AG04450 (cell line): ENCODE data around the gene TRIM8. TPM values are rescaled to one million over a fixed set of nuclear protein-coding genes. Genes with fewer than 3 reads are reported as not detected.

Experiments
- CTCF ChIA-PET: fragments of 300-600, 350-600 bp; formaldehyde crosslinking; extraction: SDS; loops from one replicate; lab custom pipeline; 2022; ENCODE audit warnings: antibody characterized with exemption, inconsistent platforms; lab: Charles Lee
- POLR2A ChIA-PET: fragments of 350-600 bp; formaldehyde crosslinking; extraction: SDS; loops from one replicate; lab custom pipeline; 2021; ENCODE audit warnings: antibody characterized with exemption, inconsistent platforms; lab: Yijun Ruan, JAX
- DNase-seq: peaks from one replicate; pipeline ENCODE4 v3.0.0-alpha.2; 2011; ENCODE audit warnings: low read depth, low spot score
- H3K27ac ChIP-seq: one replicate; pipeline ENCODE4 v1.5.1; 2012; ENCODE audit warnings: low read depth, low read length, control low read depth
- H3K27me3 ChIP-seq: one replicate; pipeline ENCODE4 v1.6.0; 2012; ENCODE audit warnings: low read length; ENCODE audit not compliant: control insufficient read depth, insufficient read depth
- H3K4me3 ChIP-seq: 2 replicates; pipeline ENCODE4 v1.5.1; 2011; ENCODE audit warnings: mild to moderate bottlenecking, low read depth, low read length, control low read depth
- H3K9me3 ChIP-seq: 2 replicates; pipeline ENCODE4 v1.5.1; 2012; ENCODE audit warnings: low read length; ENCODE audit not compliant: control insufficient read depth, insufficient read depth
- polyA plus RNA-seq: library from polyadenylated mRNA; depleted of rRNA; stranded (reverse); fragments of >200 nt; gene quantifications from 2 replicates; pipeline ENCODE4 v1.2.3, GENCODE V29; 2011
- TF ChIP-seq, protein P1 (sequence below): IDR thresholded peaks from 2 replicates; pipeline ENCODE4 v1.5.1; 2011; ENCODE audit warnings: low read depth, low read length, control low read depth, inconsistent platforms

Gene TRIM8
- polyA plus RNA-seq, 1 experiment, result 66.8 TPM

DNA sequence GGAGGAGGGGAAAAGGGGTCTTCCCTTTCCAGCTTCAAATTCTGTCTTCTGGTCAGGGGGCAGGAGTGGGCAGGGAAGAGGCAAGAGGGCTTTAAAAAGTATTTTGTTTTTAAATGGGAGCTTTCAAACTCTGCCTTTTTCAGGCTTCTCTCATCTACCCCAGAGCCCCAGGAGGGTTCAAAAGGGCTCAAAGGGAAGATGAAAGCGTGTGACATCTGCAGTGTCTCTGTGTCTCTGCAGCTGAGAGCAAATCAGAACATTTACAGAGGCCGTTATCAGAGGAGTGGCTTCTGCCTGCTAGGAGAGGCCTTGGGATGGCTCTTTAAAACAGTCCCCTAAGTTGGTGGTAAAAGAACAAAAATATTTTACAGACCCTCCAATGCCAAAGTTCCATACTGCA is 30.3 kb downstream of the TRIM8 start:
- no peaks in the 10 kb centered on the region for H3K9me3 ChIP-seq
- H3K27ac ChIP-seq, result peak overlapping the region; percentile 91

DNA sequence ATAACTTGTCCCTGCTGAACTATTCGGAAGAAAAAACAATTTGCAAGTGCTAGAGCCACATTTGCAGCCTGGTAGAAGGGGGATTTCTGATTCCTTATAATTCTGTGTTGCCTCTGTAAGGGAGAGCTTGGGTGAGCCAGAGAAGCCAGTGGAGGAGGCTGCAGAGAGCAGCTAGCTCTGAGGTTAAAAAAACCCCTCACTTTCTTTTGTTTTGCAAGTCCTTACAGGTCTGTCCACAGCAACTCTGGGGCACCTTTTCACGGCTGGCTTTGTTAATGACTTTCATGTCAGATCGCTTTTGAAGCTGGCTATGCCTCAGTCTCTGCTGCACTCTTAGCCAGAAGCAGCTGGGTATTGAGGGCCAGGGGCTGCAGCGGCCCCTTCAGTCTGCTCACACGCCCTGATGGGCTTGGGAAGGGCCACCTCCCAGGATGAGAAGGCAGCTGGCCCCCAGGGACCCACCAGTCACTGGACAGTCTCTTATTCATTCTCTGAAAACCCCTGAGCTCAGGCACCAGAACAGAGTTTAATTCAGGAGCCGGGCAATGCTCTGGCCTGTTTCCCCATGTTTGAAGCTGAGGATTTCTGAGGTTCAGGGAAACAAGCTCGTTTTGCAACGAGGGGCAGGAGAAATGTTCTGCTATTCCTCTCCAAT is 30.9 kb downstream of the TRIM8 start:
- ChIA-PET CTCF (interaction anchor here (0.5 to 3.1 kb wide), 4 partner anchors 38 to 337 kb away, joined by 3 to 21 read pairs (median 3); partner anchors contain the start of genes ARL3 and SFXN2), POLR2A (interaction anchor here (0.7 to 6.5 kb wide), 12 partner anchors 11 to 45 kb away, joined by 3 to 71 read pairs (median 4); partner anchors contain the start of genes ARL3, SFXN2 and TRIM8)
- Histone ChIP-seq H3K27ac (peak overlapping the region; percentile 91), H3K4me3 (peak overlapping the region; percentile 45), H3K9me3 (no peaks in the 10 kb centered on the region), H3K27me3 (no peaks in the 10 kb centered on the region)
- TF ChIP-seq, protein P1, sequence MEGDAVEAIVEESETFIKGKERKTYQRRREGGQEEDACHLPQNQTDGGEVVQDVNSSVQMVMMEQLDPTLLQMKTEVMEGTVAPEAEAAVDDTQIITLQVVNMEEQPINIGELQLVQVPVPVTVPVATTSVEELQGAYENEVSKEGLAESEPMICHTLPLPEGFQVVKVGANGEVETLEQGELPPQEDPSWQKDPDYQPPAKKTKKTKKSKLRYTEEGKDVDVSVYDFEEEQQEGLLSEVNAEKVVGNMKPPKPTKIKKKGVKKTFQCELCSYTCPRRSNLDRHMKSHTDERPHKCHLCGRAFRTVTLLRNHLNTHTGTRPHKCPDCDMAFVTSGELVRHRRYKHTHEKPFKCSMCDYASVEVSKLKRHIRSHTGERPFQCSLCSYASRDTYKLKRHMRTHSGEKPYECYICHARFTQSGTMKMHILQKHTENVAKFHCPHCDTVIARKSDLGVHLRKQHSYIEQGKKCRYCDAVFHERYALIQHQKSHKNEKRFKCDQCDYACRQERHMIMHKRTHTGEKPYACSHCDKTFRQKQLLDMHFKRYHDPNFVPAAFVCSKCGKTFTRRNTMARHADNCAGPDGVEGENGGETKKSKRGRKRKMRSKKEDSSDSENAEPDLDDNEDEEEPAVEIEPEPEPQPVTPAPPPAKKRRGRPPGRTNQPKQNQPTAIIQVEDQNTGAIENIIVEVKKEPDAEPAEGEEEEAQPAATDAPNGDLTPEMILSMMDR, result no peak
- DNase-seq, result no peak

More for the DNA sequence above, 30.3 kb downstream of the TRIM8 start:
- ChIA-PET POLR2A (interaction anchor here (0.7 to 6.5 kb wide), 9 partner anchors 10 to 47 kb away, joined by 3 to 71 read pairs (median 6); partner anchors contain the start of genes ARL3, SFXN2 and TRIM8), CTCF (interaction anchor here (0.6 to 3.1 kb wide), 3 partner anchors 39 to 91 kb away, joined by 3 to 21 read pairs (median 3); partner anchors contain the start of genes ARL3 and SFXN2)
- Histone ChIP-seq H3K4me3 (no peak overlapping the region), H3K27me3 (no peaks in the 10 kb centered on the region)
- TF ChIP-seq, protein P1, result no peak
- no peak for DNase-seq

DNA sequence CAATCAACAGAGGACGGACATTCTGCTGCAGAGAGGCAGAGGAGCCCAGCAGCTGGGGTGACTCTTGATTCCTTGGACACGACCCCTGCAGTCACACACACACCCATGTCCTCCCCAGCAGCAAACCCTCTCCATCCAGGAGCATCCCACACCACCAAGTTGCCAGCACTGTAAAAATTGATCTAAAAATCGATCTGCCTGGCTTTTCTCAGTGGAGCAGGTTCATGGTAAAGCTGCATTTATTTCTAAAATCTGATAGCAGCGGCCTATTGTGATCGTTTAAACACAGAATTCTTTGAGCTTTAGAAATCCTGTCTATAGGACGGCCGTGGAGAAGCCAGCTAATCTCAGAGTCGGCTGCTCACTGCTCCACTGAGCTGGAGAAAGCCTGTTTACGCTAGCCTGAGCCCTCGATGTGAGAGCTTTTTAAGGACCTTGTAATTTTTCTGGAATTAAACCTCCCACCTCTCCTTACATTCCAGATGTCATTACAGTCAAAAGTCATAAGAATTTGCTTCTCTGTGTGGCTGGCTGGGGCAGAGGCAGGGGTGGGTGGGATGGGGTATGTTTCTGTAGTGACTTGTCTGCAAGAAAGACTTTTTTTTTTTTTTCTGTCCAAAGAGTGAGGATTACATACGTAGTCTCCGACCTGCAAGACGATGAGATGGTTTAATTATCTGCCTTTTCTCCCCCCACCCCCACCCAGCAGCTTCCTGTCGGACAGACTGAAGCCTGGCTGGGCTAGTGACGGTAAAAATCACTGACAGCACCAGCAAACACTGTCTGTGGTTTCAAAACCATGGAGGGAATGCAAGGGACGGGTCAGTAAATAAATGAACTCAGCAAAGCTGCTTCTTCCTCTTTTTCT is 31.6 kb downstream of the TRIM8 start:
- Histone ChIP-seq H3K27ac (peak overlapping the region; percentile 91), H3K9me3 (no peaks in the 10 kb centered on the region), H3K27me3 (no peaks in the 10 kb centered on the region), H3K4me3 (peak overlapping the region; percentile 45)
- TF ChIP-seq, protein P1, result no peak
- CTCF ChIA-PET, result interaction anchor here (0.5 to 3.1 kb wide), 9 partner anchors 8 to 336 kb away, joined by 3 to 21 read pairs (median 3); partner anchors contain the start of genes ARL3, SFXN2 and TRIM8
- POLR2A ChIA-PET, result interaction anchor here (0.6 to 6.5 kb wide), 18 partner anchors 12 to 655 kb away, joined by 3 to 71 read pairs (median 4); partner anchors contain the start of genes ARL3, SFXN2, TRIM8 and WBP1L
- DNase-seq, result peak; percentile 92

DNA sequence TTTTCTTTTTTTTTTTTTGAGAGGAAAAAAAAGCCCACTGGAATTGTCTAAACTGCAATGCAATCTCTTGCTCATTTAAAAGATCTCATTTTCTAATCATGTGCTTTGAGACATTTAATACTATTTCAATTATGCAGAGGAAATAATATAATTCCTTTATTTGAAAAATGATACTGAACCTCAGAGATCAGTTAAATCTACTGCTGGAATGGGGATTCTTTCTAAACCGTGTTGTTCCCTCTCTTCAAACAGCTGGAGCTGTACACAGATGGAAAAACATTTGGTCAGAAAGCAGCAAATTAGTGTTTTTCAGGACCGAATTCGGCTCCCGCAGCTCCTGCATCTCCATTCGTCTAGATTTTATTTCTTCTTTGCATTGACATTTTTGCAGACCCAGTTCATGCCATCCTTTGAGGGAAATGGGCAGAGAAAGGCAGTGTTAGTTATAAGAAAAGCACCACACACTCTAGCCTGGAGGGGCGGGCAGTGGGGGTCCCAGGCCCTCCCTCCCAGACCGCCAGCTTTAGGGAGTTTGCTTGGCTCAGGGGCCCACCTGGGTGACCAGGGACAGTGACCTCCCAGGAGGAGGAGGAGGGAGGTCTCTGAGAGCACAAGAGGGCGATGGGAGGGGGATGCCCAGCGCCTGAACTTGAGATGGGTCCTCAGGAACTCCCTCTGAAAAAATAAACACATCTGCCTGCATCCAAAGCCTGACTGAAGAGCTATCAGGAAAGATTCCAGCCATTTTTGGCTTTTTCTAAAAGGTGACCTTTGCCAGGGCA is 32.4 kb downstream of the TRIM8 start:
- TF ChIP-seq, protein P1, result no peak
- ChIA-PET CTCF (interaction anchor here (0.6 to 3.1 kb wide), 10 partner anchors 9 to 283 kb away, joined by 3 to 21 read pairs (median 4); partner anchors contain the start of genes ARL3, SFXN2 and SUFU), POLR2A (interaction anchor here (0.6 to 6.5 kb wide), 13 partner anchors 13 to 655 kb away, joined by 3 to 71 read pairs (median 7); partner anchors contain the start of genes ARL3, SFXN2, TRIM8 and WBP1L)
- H3K9me3 ChIP-seq, result no peaks in the 10 kb centered on the region
- no peaks in the 10 kb centered on the region for H3K27me3 ChIP-seq
- peak overlapping the region; percentile 92 for H3K27ac ChIP-seq
- no peak for DNase-seq
- peak overlapping the region; percentile 17; the same call in 1 of the 2 replicates for H3K4me3 ChIP-seq
